WTC11 (cell line): Measurements from ENCODE around the gene KRTAP2-1. TPM values are rescaled to one million over a fixed set of nuclear protein-coding genes. Genes with fewer than 3 reads are reported as not detected.
A peak's percentile ranks its signal among the peaks of the same experiment; 100 is the strongest.

Source experiments
- ATAC-seq: fragments of 200-7000 bp; cut with Tn5 transposase; 2 replicates; pipeline ENCODE4 v1.10.0; 2021; ENCODE audit warnings: mild to moderate bottlenecking, moderate library complexity
- CTCF ChIA-PET: fragments of 300-600 bp; sonication (Branson Sonifier 250); formaldehyde crosslinking; loops from one replicate; lab custom pipeline; 2021; ENCODE audit warnings: antibody characterized with exemption; lab: Charles Lee
- POLR2A ChIA-PET: fragments of 350-600 bp; sonication (Branson Sonifier 250); formaldehyde crosslinking; loops from one replicate; lab custom pipeline; 2021; ENCODE audit warnings: antibody characterized with exemption; lab: Charles Lee
- DNase-seq: peaks from one replicate; pipeline ENCODE4 v3.0.0; 2021; ENCODE audit warnings: low spot score
- H3K27ac Mint-ChIP-seq: 2 replicates; pipeline ENCODE4 v1.8.0; 2021; ENCODE audit warnings: mixed read lengths
- H3K27me3 Mint-ChIP-seq: 2 replicates; pipeline ENCODE4 v1.8.0; 2021; ENCODE audit warnings: low read depth, mild to moderate bottlenecking, moderate library complexity, mixed read lengths
- H3K36me3 Mint-ChIP-seq: 2 replicates; pipeline ENCODE4 v1.8.0; 2021; ENCODE audit warnings: mixed read lengths
- H3K4me1 Mint-ChIP-seq: 2 replicates; pipeline ENCODE4 v1.8.0; 2022; ENCODE audit warnings: mixed read lengths
- H3K4me3 Mint-ChIP-seq: 2 replicates; pipeline ENCODE4 v1.8.0; 2021; ENCODE audit warnings: mild to moderate bottlenecking, moderate library complexity, mixed read lengths
- H3K9me3 Mint-ChIP-seq: 2 replicates; pipeline ENCODE4 v1.8.0; 2021; ENCODE audit warnings: mixed read lengths
- AFF4 ChIP-seq: sonication (generic); formaldehyde crosslinking; IDR thresholded peaks from 2 replicates; pipeline ENCODE4 v1.8.1; 2023; ENCODE audit warnings: mild to moderate bottlenecking, missing genetic modification reagents, borderline replicate concordance
- CREB1 ChIP-seq: sonication (generic); formaldehyde crosslinking; IDR thresholded peaks from 2 replicates; pipeline ENCODE4 v1.8.0; 2023; ENCODE audit warnings: mild to moderate bottlenecking, missing genetic modification reagents
- CTCF ChIP-seq: fragments of 200-600 bp; IDR thresholded peaks from 2 replicates; pipeline ENCODE4 v1.8.0; 2022; ENCODE audit warnings: antibody characterized with exemption
- ERG ChIP-seq: fragments of 250-450 bp; sonication (Bioruptor Pico); IDR thresholded peaks from 2 replicates; pipeline ENCODE4 v1.8.0; 2021; ENCODE audit warnings: mild to moderate bottlenecking
- ESRRA ChIP-seq: sonication (generic); formaldehyde crosslinking; IDR thresholded peaks from 2 replicates; pipeline ENCODE4 v1.8.1; 2022; ENCODE audit warnings: mild to moderate bottlenecking, missing genetic modification reagents, borderline replicate concordance
- FOXJ3 ChIP-seq: sonication (generic); formaldehyde crosslinking; IDR thresholded peaks from 2 replicates; pipeline ENCODE4 v1.9.0; 2021; ENCODE audit warnings: missing genetic modification reagents, mild to moderate bottlenecking, borderline replicate concordance
- IRF1 ChIP-seq: sonication (generic); formaldehyde crosslinking; IDR thresholded peaks from 2 replicates; pipeline ENCODE4 v1.8.0; 2023; ENCODE audit warnings: missing genetic modification reagents
- JAZF1 ChIP-seq: fragments of 250-450 bp; sonication (Bioruptor Pico); IDR thresholded peaks from 2 replicates; pipeline ENCODE4 v1.9.0; 2021; ENCODE audit warnings: moderate library complexity, mild to moderate bottlenecking, inconsistent platforms
- KAT7 ChIP-seq: sonication (generic); formaldehyde crosslinking; IDR thresholded peaks from 2 replicates; pipeline ENCODE4 v1.8.1; 2023; ENCODE audit warnings: missing genetic modification reagents, mild to moderate bottlenecking, borderline replicate concordance
- MLX ChIP-seq: sonication (generic); formaldehyde crosslinking; IDR thresholded peaks from 2 replicates; pipeline ENCODE4 v1.8.1; 2023; ENCODE audit warnings: mild to moderate bottlenecking, missing genetic modification reagents, moderate library complexity
- MXD4 ChIP-seq: fragments of 250-450 bp; sonication (Bioruptor Pico); IDR thresholded peaks from 2 replicates; pipeline ENCODE4 v1.8.0; 2021; ENCODE audit warnings: mild to moderate bottlenecking, moderate library complexity, borderline replicate concordance
- NFATC4 ChIP-seq: fragments of 250-450 bp; sonication (Bioruptor Pico); IDR thresholded peaks from 2 replicates; pipeline ENCODE4 v1.9.0; 2021; ENCODE audit warnings: mild to moderate bottlenecking
- OVOL2 ChIP-seq: fragments of 250-450 bp; sonication (Bioruptor Pico); IDR thresholded peaks from 2 replicates; pipeline ENCODE4 v1.9.0; 2021; ENCODE audit warnings: mild to moderate bottlenecking, borderline replicate concordance
- PRRX2 ChIP-seq: fragments of 250-450 bp; sonication (Bioruptor Pico); IDR thresholded peaks from 2 replicates; pipeline ENCODE4 v1.8.0; 2021; ENCODE audit warnings: mild to moderate bottlenecking
- RELA ChIP-seq: sonication (generic); formaldehyde crosslinking; IDR thresholded peaks from 2 replicates; pipeline ENCODE4 v1.8.1; 2022; ENCODE audit warnings: missing genetic modification reagents, mild to moderate bottlenecking, borderline replicate concordance
- RORB ChIP-seq: fragments of 250-450 bp; sonication (Bioruptor Pico); IDR thresholded peaks from 2 replicates; pipeline ENCODE4 v1.9.0; 2021; ENCODE audit warnings: mild to moderate bottlenecking
- SMAD3 ChIP-seq: sonication (generic); formaldehyde crosslinking; IDR thresholded peaks from 2 replicates; pipeline ENCODE4 v1.8.0; 2022; ENCODE audit warnings: missing genetic modification reagents, mild to moderate bottlenecking, borderline replicate concordance
- SMAD4 ChIP-seq: sonication (generic); formaldehyde crosslinking; IDR thresholded peaks from 2 replicates; pipeline ENCODE4 v1.8.0; 2022; ENCODE audit warnings: mild to moderate bottlenecking, missing genetic modification reagents
- TEAD1 ChIP-seq: sonication (generic); formaldehyde crosslinking; IDR thresholded peaks from 2 replicates; pipeline ENCODE4 v1.8.0; 2022; ENCODE audit warnings: mild to moderate bottlenecking, missing genetic modification reagents
- USF2 ChIP-seq: sonication (generic); formaldehyde crosslinking; IDR thresholded peaks from 2 replicates; pipeline ENCODE4 v1.8.1; 2023; ENCODE audit warnings: mild to moderate bottlenecking, missing genetic modification reagents, moderate library complexity
- ZNF232 ChIP-seq: sonication (generic); formaldehyde crosslinking; IDR thresholded peaks from 2 replicates; pipeline ENCODE4 v1.8.0; 2022; ENCODE audit warnings: mild to moderate bottlenecking, missing genetic modification reagents
- ZNF317 ChIP-seq: sonication (generic); formaldehyde crosslinking; IDR thresholded peaks from 2 replicates; pipeline ENCODE4 v1.8.1; 2023; ENCODE audit warnings: low read depth, mild to moderate bottlenecking, moderate library complexity, missing genetic modification reagents, borderline replicate concordance
- total RNA-seq: library from RNA; stranded (reverse); gene quantifications from 3 replicates; pipeline ENCODE4 v1.2.3, GENCODE V29; 2021

The KRTAP2-1 gene
- total RNA-seq, 1 experiment from 2014 or later: not detected

- no peak for TF ChIP-seq CTCF
- TF ChIP-seq MXD4: no peak
- no peak for TF ChIP-seq OVOL2
- no peak for TF ChIP-seq SMAD3
- TF ChIP-seq ZNF317 (CRISPR knock-in tag): no peak
- TF ChIP-seq JAZF1 (CRISPR knock-in tag): no peak
- TF ChIP-seq ESRRA (CRISPR knock-in tag): no peak
- no peak for TF ChIP-seq RELA
Observed at GRCh38 chr17:41009301-41009760, 37.8 kb downstream of the KRTAP2-1 start (continued).

- H3K36me3 Mint-ChIP-seq: no peaks in the 10 kb centered on the region
- H3K27me3 Mint-ChIP-seq: no peaks in the 10 kb centered on the region
- H3K9me3 Mint-ChIP-seq: 0 out of 2 replicates have a peak, but pooled peaks cover 7% of the 10 kb centered on the region
- H3K27ac Mint-ChIP-seq: peak within 1 kb of the TSS; percentile 36; the same call in 1 of the 2 replicates
- H3K4me1 Mint-ChIP-seq: peaks cover 15% of the 10 kb centered on the region
- DNase-seq (no peak), ATAC-seq (peak; percentile 30)
- ChIA-PET POLR2A (no interaction called here), CTCF (no interaction called here)
- no peak within 1 kb of the TSS for H3K4me3 Mint-ChIP-seq
- no peak for TF ChIP-seq TEAD1
- TF ChIP-seq CREB1 (CRISPR knock-in tag): no peak
- no peak for TF ChIP-seq MLX (CRISPR knock-in tag)
- TF ChIP-seq NFATC4 (CRISPR knock-in tag): no peak
- TF ChIP-seq IRF1: no peak
- no peak for TF ChIP-seq AFF4
Observed at GRCh38 chr17:41008811-41009210, 38.3 kb downstream of the KRTAP2-1 start, which contains the start of gene KRTAP3-1. Gene KRTAP3-1, minus strand, starts transcription at chr17:41009128. Its CDS starts 54 bp downstream, at chr17:41009074.

GRCh38 chr17:41004397-41004796 is 42.7 kb downstream of the KRTAP2-1 start:
- POLR2A ChIA-PET: no interaction called here
- no peak for TF ChIP-seq MXD4
- H3K4me3 Mint-ChIP-seq: no peak overlapping the region
- CTCF ChIA-PET: no interaction called here
- H3K27me3 Mint-ChIP-seq: no peaks in the 10 kb centered on the region
- H3K36me3 Mint-ChIP-seq: no peaks in the 10 kb centered on the region
- ATAC-seq: no peak
- DNase-seq: no peak
- peaks cover 8% of the 10 kb centered on the region for H3K4me1 Mint-ChIP-seq
- H3K9me3 Mint-ChIP-seq: 0 out of 2 replicates have a peak, but pooled peaks cover 7% of the 10 kb centered on the region
- H3K27ac Mint-ChIP-seq: no peak overlapping the region

GRCh38 chr17:41003926-41004325 is 43.2 kb downstream of the KRTAP2-1 start:
- ChIA-PET POLR2A (no interaction called here), CTCF (no interaction called here)
- ATAC-seq (no peak), DNase-seq (no peak)
- no peaks in the 10 kb centered on the region for H3K36me3 Mint-ChIP-seq
- H3K4me3 Mint-ChIP-seq: no peak overlapping the region
- H3K4me1 Mint-ChIP-seq: peaks cover 4% of the 10 kb centered on the region
- 0 out of 2 replicates have a peak, but pooled peaks cover 7% of the 10 kb centered on the region for H3K9me3 Mint-ChIP-seq
- H3K27ac Mint-ChIP-seq: no peak overlapping the region
- H3K27me3 Mint-ChIP-seq: no peaks in the 10 kb centered on the region
- no peak for TF ChIP-seq RELA
- no peak for TF ChIP-seq ERG
- TF ChIP-seq FOXJ3 (CRISPR knock-in tag): no peak
- TF ChIP-seq USF2: no peak
- TF ChIP-seq ZNF232: no peak
- TF ChIP-seq RORB (CRISPR knock-in tag): no peak
- TF ChIP-seq KAT7 (CRISPR knock-in tag): no peak
- TF ChIP-seq SMAD4 (CRISPR knock-in tag): no peak
- no peak for TF ChIP-seq PRRX2 (CRISPR knock-in tag)
